GM18499 (cell line): ENCODE measurements around the gene IQGAP1.

Experiments used
- ATAC-seq: cut with Tn5 transposase; IDR thresholded peaks from one replicate; pipeline ENCODE4 v1.9.1; 2021; ENCODE audit warnings: moderate number of reproducible peaks; ENCODE audit not compliant: insufficient read depth, unreplicated experiment

The IQGAP1 gene

GRCh38 chr15:90375071-90375470, 13.0 kb upstream of the IQGAP1 start:
- no peak for ATAC-seq

DNA sequence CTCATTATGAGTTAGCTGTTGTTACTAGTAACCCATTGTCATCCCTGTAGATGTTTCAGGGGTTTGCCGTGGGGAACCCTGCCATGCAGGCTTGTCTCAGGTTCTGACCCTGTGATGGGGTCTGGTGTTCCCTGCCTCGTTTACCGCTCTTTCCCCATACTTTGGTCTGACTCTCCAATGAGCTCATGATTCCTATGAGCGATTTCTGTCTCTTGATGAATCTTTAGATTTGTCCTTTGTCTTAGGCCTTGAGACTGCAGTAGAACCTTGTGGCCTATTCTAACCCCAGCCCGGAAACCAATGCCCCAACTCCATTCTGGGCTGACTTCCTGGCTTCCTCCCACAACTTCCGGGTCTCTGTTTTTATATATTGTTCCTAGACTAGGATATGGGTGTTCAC, 11.3 kb upstream of the IQGAP1 start:
- no peak for ATAC-seq

DNA sequence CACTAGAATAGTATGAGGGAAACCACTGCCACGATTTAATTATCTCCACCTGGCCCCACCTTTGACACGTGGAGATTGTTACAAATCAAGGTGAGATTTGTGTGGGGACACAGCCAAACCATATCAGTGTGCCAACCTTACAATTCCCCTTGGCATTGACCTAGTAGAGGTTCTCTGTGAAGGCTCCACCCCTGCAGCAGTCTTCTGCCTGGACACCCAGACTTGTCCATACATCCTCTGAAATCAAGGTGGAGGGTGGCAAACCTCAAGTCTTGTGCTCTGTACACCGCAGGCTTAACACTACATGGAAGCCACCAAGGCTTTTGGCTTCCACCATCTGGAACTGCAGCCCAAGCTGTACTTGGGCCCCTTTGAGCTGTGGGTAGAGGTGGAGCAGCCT, 8.8 kb upstream of the IQGAP1 start:
- no peak for ATAC-seq

GRCh38 chr15:90381515-90381914, 6.5 kb upstream of the IQGAP1 start:
- ATAC-seq: no peak

- ATAC-seq: no peak
Observed at GRCh38 chr15:90382320-90382719, 5.7 kb upstream of the IQGAP1 start.

- ATAC-seq: no peak
Observed at GRCh38 chr15:90386221-90386620, 1.8 kb upstream of the IQGAP1 start.

DNA sequence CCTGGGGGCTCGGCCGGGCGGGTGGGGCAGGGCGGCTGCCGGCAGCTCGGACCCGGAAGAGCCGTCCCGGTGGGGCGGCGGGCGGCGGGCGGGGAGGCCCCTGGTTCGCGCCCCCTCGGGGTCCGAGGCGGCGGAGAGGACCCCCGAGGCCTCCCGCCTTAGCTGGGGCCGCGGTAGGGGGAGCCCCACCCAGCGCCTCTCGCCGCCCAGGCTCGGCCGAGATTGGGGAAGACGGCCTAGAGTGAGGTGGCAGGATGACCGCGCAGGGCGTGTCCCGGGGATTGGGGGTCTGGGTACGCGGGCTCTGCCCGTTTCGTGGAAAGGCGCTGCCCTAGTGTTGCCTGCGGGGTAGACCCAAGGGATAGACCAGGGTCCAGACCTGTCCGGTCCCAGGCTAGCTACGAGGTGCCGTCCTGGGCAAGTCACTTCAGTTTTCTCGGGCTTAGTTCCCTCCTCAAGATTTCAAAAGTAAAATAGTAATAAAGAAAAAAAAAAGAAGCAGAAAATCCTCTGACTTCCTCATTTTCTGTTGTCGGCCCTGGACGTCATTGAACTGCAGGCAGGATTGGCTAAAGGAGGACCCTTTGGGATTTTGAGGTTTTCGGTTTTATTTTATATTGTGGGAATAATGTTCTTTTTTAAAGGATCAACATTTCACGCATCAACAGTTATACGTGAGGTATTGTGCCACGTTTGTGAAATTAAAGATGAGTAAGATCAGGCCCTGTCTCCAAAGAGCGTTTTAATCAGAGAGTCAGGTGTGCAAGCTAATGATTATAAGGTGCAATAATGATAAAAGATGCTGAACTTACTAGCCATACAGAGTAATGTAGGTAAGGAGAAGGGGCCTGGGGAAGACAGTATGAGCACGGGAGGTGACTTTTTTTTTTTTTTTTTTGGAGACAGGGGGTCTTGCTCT, 679 bp downstream of the IQGAP1 start:
- peak; percentile 24 for ATAC-seq

- no peak for ATAC-seq
Observed at GRCh38 chr15:90389513-90389912, 1.5 kb downstream of the IQGAP1 start.

- ATAC-seq: no peak
Observed at GRCh38 chr15:90393040-90393439, 5.0 kb downstream of the IQGAP1 start.

DNA sequence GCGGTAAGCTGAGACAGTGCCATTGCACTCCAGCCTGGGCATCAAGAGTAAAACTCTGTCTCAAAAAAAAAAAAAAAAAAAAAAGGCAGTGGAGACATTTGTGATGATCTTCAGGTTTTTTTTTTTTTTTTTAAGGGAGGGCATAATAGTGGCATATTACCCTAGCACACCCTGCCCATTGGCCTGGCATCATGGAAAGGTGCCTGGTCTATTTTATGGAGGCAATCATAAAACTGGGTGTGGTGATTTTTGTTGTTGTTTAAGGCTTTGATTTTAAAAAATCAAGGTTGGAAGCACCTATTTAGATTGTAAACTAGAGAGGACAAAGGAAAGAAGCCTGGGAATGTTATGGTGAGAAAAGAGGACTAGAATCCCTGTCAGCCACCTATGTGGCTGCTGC, 6.0 kb downstream of the IQGAP1 start:
- ATAC-seq: no peak

DNA sequence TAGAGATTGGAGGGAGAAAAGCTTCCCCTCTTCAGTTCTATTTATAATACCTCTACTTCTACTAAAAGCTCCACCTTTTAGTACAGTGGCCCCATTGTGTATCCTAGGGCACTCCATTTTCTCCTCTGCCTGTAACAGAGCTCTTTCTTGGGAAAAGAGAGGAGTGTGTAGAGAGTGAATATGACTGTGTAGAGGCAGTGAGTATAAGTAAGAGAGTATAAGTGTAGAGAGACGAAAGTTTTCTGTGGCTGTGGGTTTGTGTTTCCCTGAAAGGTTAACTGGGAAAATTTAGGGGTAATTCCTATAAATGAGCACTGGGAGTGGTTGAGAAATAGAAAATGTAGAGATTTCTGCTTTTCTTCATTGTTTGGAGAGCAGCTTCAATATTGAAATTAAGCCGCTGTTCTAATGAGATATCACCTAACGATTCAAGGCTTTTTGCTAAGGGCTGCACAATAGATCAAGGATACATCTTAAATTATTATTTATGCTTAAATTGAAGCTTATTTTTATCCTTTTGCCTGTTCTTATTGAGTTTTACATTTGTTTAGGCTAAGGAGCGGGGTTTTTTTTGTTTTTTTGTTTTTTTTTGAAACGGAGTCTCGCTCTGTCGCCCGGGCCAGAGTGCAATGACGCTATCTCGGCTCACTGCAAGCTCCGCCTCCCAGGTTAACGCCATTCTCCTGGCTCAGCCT, 6.9 kb downstream of the IQGAP1 start:
- ATAC-seq: no peak

DNA sequence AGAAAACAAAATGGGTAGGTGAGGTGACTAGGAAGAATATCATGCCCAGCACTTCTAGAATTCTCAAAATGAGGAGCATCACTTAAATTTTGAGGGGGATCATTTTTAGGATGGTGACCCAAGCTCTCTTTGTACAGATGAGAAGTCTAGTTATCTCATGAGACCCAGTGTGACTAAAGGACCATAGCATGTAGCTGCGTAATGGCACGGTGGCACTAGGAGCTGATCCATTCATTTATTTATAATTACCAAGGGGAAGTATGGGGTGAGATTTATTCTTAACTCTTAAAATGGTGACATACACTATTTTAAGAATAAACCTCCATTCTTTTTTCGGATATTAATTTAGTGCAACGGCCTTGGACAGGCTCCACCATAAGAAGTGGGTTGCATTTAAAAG, 8.3 kb downstream of the IQGAP1 start:
- no peak for ATAC-seq

DNA sequence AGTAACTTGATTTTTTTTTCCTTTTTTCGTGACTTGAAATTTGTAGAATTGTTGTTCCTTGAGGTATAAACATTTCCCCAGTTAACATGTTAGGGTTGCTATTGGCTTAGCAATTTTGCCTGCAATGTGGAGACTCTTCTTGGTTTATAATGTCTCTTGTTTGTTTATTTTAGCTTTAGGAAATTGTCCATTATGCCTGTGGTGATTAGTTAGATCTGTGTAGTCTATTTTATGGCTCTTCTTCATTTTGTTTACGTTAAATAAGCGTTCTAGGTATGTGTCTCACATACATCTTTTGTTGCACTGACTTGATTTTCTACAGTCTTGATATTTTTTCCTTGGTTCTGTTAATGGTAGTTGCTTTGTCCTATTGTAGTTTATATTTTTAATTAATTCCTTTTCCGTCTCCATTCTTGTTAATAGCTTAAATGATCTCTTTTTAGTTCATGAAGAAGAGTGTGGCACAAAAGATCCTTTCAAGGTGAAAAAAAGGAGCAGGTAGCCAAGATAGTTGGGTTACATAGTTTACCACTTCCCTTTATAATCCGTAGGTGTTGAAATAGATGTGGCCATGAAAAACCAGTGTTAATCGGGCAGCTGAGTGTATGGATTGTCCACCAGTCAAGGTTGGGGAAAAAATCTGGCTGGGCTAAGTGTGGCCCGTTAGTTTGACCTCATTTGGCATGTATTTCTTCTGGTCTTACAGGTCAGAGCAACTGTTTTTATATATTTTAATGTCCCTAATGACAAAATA, 12.1 kb downstream of the IQGAP1 start:
- ATAC-seq: no peak

DNA sequence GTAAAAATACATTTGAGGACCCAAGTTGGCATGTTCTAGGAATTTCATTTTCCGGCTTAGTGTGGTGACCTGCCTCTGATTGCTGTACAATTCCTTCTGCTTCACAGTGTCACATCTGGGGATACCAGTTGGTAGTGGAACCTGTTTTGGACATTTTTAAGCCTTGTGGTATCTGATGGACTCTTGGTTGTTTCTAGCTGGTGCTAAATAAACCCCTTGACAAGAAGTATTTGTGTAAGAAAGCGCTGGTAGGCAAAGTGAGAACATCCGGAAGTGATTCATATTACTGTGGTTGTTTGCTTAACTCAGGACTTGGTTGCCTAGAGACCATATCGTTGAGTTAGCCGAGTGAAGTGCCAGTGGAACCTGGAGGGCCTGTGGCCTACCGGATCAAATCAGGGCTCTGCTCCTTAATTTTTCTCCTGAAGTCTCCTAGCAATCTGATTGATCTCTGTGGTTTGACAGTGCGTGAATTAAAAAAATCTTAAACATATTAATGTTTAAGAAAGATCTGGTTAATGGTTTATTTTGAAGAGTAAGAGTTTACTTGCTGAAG, 12.8 kb downstream of the IQGAP1 start:
- ATAC-seq: peak; percentile 80

GRCh38 chr15:90401495-90401894, 13.5 kb downstream of the IQGAP1 start:
- ATAC-seq: no peak

- no peak for ATAC-seq
Observed at GRCh38 chr15:90402223-90402622, 14.2 kb downstream of the IQGAP1 start.

GRCh38 chr15:90402767-90403166, 14.7 kb downstream of the IQGAP1 start:
- no peak for ATAC-seq

- no peak for ATAC-seq
Observed at GRCh38 chr15:90405055-90405607, 17.1 kb downstream of the IQGAP1 start.

- ATAC-seq: no peak
Observed at GRCh38 chr15:90407336-90407735, 19.3 kb downstream of the IQGAP1 start.

DNA sequence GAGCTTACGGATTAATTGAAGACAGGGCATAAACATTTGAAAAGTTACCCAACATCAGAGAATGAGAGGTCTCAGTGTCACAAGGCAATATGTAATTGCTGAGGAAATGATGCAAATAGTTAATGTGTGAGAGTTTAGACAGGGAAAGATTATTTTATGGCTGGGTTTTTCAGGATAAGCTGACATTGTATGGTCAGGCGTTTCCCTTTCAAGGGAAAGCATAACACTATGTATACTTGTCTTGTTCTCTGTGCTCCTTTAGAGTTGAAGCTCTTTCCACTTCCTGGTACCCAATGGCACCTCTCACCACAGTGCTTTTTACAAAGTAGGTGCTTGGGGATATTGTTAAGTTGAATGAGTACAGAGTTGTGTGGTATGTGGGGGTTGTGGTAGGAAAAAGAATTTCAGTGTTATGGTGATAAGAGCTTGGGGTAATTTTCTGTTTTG, 19.9 kb downstream of the IQGAP1 start:
- no peak for ATAC-seq
